H9 (cell line): Measurements from ENCODE around the gene CCS. TPM values are rescaled to one million over a fixed set of nuclear protein-coding genes. Genes with fewer than 3 reads are reported as not detected.
A peak's percentile ranks its signal among the peaks of the same experiment; 100 is the strongest.

Source experiments
- DNase-seq: peaks from one replicate; pipeline ENCODE4 v3.0.0-alpha.2; 2017
- H2AFZ ChIP-seq: one replicate; pipeline ENCODE4 v1.6.1; 2013; ENCODE audit warnings: mild to moderate bottlenecking, low read length, control low read depth, moderate library complexity
- H2AK5ac ChIP-seq: 2 replicates; pipeline ENCODE4 v1.6.1; 2013; ENCODE audit warnings: low read length, control low read depth, mixed read lengths; ENCODE audit not compliant: insufficient read length
- H2BK120ac ChIP-seq: one replicate; pipeline ENCODE4 v1.6.1; 2013; ENCODE audit warnings: low read depth, mild to moderate bottlenecking, low read length, control low read depth, inconsistent platforms; ENCODE audit not compliant: poor library complexity, severe bottlenecking
- H2BK12ac ChIP-seq: 2 replicates; pipeline ENCODE4 v1.6.1; 2013; ENCODE audit warnings: low read length, control low read depth, mixed read lengths, low read depth; ENCODE audit not compliant: insufficient read length
- H2BK15ac ChIP-seq: 2 replicates; pipeline ENCODE4 v1.6.1; 2013; ENCODE audit warnings: low read depth, low read length, control low read depth
- H2BK20ac ChIP-seq: one replicate; pipeline ENCODE4 v1.6.1; 2013; ENCODE audit warnings: low read depth, mild to moderate bottlenecking, low read length, control low read depth, inconsistent platforms; ENCODE audit not compliant: poor library complexity, severe bottlenecking
- H2BK5ac ChIP-seq: 2 replicates; pipeline ENCODE4 v1.6.1; 2013; ENCODE audit warnings: low read length, control low read depth, mixed read lengths; ENCODE audit not compliant: insufficient read length
- H3K14ac ChIP-seq: 2 replicates; pipeline ENCODE4 v1.6.1; 2013; ENCODE audit warnings: low read length, control low read depth; ENCODE audit not compliant: insufficient read depth
- H3K18ac ChIP-seq: 2 replicates; pipeline ENCODE4 v1.6.1; 2013; ENCODE audit warnings: low read depth, mild to moderate bottlenecking, mixed read lengths, low read length, control low read depth; ENCODE audit not compliant: insufficient read length
- H3K23ac ChIP-seq: 2 replicates; pipeline ENCODE4 v1.6.1; 2013; ENCODE audit warnings: low read length, control low read depth, mixed read lengths, low read depth; ENCODE audit not compliant: insufficient read length
- H3K23me2 ChIP-seq: 2 replicates; pipeline ENCODE4 v1.6.1; 2013; ENCODE audit warnings: low read depth, mild to moderate bottlenecking, mixed read lengths, low read length, control low read depth; ENCODE audit not compliant: insufficient read length, poor library complexity, severe bottlenecking
- H3K27ac ChIP-seq: 2 replicates; pipeline ENCODE4 v1.5.1; 2013; ENCODE audit warnings: low read length, control low read depth, mixed read lengths, low read depth; ENCODE audit not compliant: insufficient read length
- H3K27me3 ChIP-seq: 2 replicates; pipeline ENCODE4 v1.6.1; 2013; ENCODE audit warnings: low read length, control low read depth, inconsistent platforms; ENCODE audit not compliant: insufficient read depth
- H3K4ac ChIP-seq: 2 replicates; pipeline ENCODE4 v1.6.1; 2013; ENCODE audit warnings: low read depth, mild to moderate bottlenecking, control low read depth, inconsistent platforms, low read length, moderate library complexity
- H3K4me1 ChIP-seq: 2 replicates; pipeline ENCODE4 v1.6.1; 2013; ENCODE audit warnings: low read length, control low read depth, inconsistent platforms; ENCODE audit not compliant: insufficient read depth
- H3K4me2 ChIP-seq: 2 replicates; pipeline ENCODE4 v1.6.1; 2013; ENCODE audit warnings: low read length, control low read depth, mixed read lengths; ENCODE audit not compliant: insufficient read length, insufficient read depth
- H3K56ac ChIP-seq: 2 replicates; pipeline ENCODE4 v1.6.1; 2013; ENCODE audit warnings: low read depth, mild to moderate bottlenecking, mixed read lengths, low read length, control low read depth; ENCODE audit not compliant: insufficient read length
- H3K79me1 ChIP-seq: 2 replicates; pipeline ENCODE4 v1.6.1; 2013; ENCODE audit warnings: low read depth, mild to moderate bottlenecking, moderate library complexity, low read length, control low read depth, inconsistent platforms; ENCODE audit not compliant: insufficient read depth, poor library complexity, severe bottlenecking
- H3K79me2 ChIP-seq: 2 replicates; pipeline ENCODE4 v1.6.1; 2013; ENCODE audit warnings: low read length, control low read depth, inconsistent platforms; ENCODE audit not compliant: insufficient read depth
- H3K9ac ChIP-seq: 2 replicates; pipeline ENCODE4 v1.6.1; 2013; ENCODE audit warnings: low read length, control low read depth, mixed read lengths; ENCODE audit not compliant: insufficient read length; ENCODE audit errors: extremely low read depth
- H3K9me3 ChIP-seq: one replicate; pipeline ENCODE4 v1.6.1; 2013; ENCODE audit warnings: low read depth, low read length, inconsistent platforms; ENCODE audit not compliant: control insufficient read depth
- H3T11ph ChIP-seq: one replicate; pipeline ENCODE4 v1.6.1; 2013; ENCODE audit warnings: mild to moderate bottlenecking, low read length, control low read depth, inconsistent platforms
- H4K20me1 ChIP-seq: one replicate; pipeline ENCODE4 v1.6.1; 2013; ENCODE audit not compliant: control insufficient read depth, insufficient read length, insufficient read depth
- H4K5ac ChIP-seq: 2 replicates; pipeline ENCODE4 v1.6.1; 2013; ENCODE audit warnings: low read depth, mild to moderate bottlenecking, mixed read lengths, low read length, control low read depth; ENCODE audit not compliant: insufficient read length
- H4K8ac ChIP-seq: replicated peaks from 2 replicates; pipeline ENCODE4 v1.6.1; 2013; ENCODE audit warnings: low read length, control low read depth, mixed read lengths, low read depth; ENCODE audit not compliant: insufficient read length
- H4K91ac ChIP-seq: 2 replicates; pipeline ENCODE4 v1.6.1; 2013; ENCODE audit warnings: low read depth, mild to moderate bottlenecking, moderate library complexity, mixed read lengths, low read length, control low read depth; ENCODE audit not compliant: insufficient read length
- H3K27ac Mint-ChIP-seq, 3 experiments: 2 replicates in 2 of 3; 3 replicates in 1 of 3; pipeline ENCODE4 v1.8.0; 2020 to 2021; ENCODE audit warnings: mixed read lengths in 3 of 3, mild to moderate bottlenecking in 1 of 3, moderate library complexity in 1 of 3
- H3K27me3 Mint-ChIP-seq: 2 replicates; pipeline ENCODE4 v1.8.0; 2021; ENCODE audit warnings: low read depth, mild to moderate bottlenecking, moderate library complexity, mixed read lengths
- H3K36me3 Mint-ChIP-seq, 3 experiments: 2 replicates in 2 of 3; 3 replicates in 1 of 3; pipeline ENCODE4 v1.8.0; 2020 to 2021; ENCODE audit warnings: low read depth in 3 of 3, mixed read lengths in 3 of 3; ENCODE audit not compliant: insufficient read depth in 1 of 3
- H3K4me1 Mint-ChIP-seq, 2 experiments: 2 replicates each; pipeline ENCODE4 v1.8.0; 2020; ENCODE audit warnings: mixed read lengths in 2 of 2
- H3K4me3 Mint-ChIP-seq, 2 experiments: 2 replicates in 1 of 2; 3 replicates in 1 of 2; pipeline ENCODE4 v1.8.0; 2020 to 2021; ENCODE audit warnings: mild to moderate bottlenecking in 2 of 2, mixed read lengths in 2 of 2, moderate library complexity in 1 of 2
- H3K9me3 Mint-ChIP-seq, 2 experiments: 2 replicates in 1 of 2; 3 replicates in 1 of 2; pipeline ENCODE4 v1.8.0; 2020; ENCODE audit warnings: mild to moderate bottlenecking in 2 of 2, mixed read lengths in 2 of 2, moderate library complexity in 1 of 2
- WGBS: extraction: QIAGEN DNeasy Blood & Tissue Kit; methylation state at CpG from one replicate; pipeline ENCODE4 v1.1.7; 2013; ENCODE audit warnings: missing lambda C conversion rate, low lambda C conversion rate, mixed read lengths; ENCODE audit not compliant: insufficient read length; ENCODE audit errors: extremely low coverage; 5-methylcytosine and 5-hydroxymethylcytosine counted together
- total RNA-seq: library from RNA; stranded (reverse); gene quantifications from 2 replicates; pipeline ENCODE4 v1.2.1, GENCODE V29; 2021
- TF ChIP-seq, protein P1 (sequence below): fragments of 200-600 bp; sonication (generic); conservative IDR thresholded peaks from 3 replicates; pipeline ENCODE4 v1.8.0; 2021; ENCODE audit warnings: antibody characterized with exemption, mild to moderate bottlenecking

CCS gene
- total RNA-seq, 1 experiment from 2014 or later, result 61.1 TPM

DNA sequence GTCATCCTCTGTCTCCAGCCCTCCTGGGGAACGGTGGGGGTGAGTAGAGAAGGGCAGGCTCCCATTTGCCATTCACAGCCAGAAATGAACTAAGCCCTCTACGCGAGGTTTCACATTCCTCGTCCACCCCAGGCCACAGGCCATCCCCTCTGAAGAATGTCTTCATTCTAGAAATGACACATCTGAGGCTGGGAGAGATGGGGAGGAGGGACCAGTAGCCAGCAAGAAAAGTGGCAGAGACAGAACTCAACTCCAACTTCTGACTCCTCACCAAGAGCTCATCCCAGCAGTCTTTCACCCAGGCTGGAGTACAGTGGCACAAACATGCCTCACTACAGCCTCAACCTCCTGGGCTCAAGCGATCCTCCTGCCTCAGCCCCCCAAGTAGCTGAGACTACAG, 28.0 kb upstream of the CCS start:
- Histone ChIP-seq H3K27me3 (no peaks in the 10 kb centered on the region), H3K79me1 (no peaks in the 10 kb centered on the region), H2BK5ac (no peak overlapping the region), H4K91ac (no peak overlapping the region), H2BK15ac (no peak overlapping the region), H3K9me3 (no peaks in the 10 kb centered on the region), H3K56ac (no peak overlapping the region), H3K23ac (no peak overlapping the region), H4K8ac (no peak overlapping the region), H3K79me2 (no peaks in the 10 kb centered on the region), H2AK5ac (no peak overlapping the region), H3K27ac (no peak overlapping the region), H3K4ac (no peak overlapping the region), H3T11ph (no peak overlapping the region), H2BK12ac (no peak overlapping the region), H3K4me1 (peaks cover under 1% of the 10 kb centered on the region; the same call in 1 of the 2 replicates), H4K20me1 (no peaks in the 10 kb centered on the region), H2BK120ac (no peak overlapping the region), H2AFZ (no peak overlapping the region), H3K23me2 (no peaks in the 10 kb centered on the region), H3K14ac (no peak overlapping the region), H3K4me2 (no peak overlapping the region), H2BK20ac (no peak overlapping the region), H3K9ac (no peak overlapping the region), H3K18ac (no peak overlapping the region), H4K5ac (no peak overlapping the region)
- Mint-ChIP-seq H3K9me3 (no peaks in the 10 kb centered on the region), H3K4me3 (no peak overlapping the region), H3K4me1 (peaks cover 12 to 16% of the 10 kb centered on the region in 2 experiments), H3K36me3 (peaks cover 4 to 48% (median 37%) of the 10 kb centered on the region in 3 experiments), H3K27me3 (peaks cover 2% of the 10 kb centered on the region), H3K27ac (peak overlapping the region in 2 of 3 experiments; percentile 52 to 58; a peak in 2 of 7 replicates)
- TF ChIP-seq, protein P1, sequence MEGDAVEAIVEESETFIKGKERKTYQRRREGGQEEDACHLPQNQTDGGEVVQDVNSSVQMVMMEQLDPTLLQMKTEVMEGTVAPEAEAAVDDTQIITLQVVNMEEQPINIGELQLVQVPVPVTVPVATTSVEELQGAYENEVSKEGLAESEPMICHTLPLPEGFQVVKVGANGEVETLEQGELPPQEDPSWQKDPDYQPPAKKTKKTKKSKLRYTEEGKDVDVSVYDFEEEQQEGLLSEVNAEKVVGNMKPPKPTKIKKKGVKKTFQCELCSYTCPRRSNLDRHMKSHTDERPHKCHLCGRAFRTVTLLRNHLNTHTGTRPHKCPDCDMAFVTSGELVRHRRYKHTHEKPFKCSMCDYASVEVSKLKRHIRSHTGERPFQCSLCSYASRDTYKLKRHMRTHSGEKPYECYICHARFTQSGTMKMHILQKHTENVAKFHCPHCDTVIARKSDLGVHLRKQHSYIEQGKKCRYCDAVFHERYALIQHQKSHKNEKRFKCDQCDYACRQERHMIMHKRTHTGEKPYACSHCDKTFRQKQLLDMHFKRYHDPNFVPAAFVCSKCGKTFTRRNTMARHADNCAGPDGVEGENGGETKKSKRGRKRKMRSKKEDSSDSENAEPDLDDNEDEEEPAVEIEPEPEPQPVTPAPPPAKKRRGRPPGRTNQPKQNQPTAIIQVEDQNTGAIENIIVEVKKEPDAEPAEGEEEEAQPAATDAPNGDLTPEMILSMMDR, result no peak
- WGBS, result no CpG with 5 or more reads among the region's 5 CpGs
- no peak for DNase-seq
